HG02763 (cell line): ENCODE measurements around the gene FLII.
A peak's percentile ranks its signal among the peaks of the same experiment; 100 is the strongest.

Source experiments
- ATAC-seq: cut with Tn5 transposase; IDR thresholded peaks from one replicate; pipeline ENCODE4 v1.9.1; 2021; ENCODE audit warnings: mild to moderate bottlenecking, moderate library complexity; ENCODE audit not compliant: unreplicated experiment

FLII gene

DNA sequence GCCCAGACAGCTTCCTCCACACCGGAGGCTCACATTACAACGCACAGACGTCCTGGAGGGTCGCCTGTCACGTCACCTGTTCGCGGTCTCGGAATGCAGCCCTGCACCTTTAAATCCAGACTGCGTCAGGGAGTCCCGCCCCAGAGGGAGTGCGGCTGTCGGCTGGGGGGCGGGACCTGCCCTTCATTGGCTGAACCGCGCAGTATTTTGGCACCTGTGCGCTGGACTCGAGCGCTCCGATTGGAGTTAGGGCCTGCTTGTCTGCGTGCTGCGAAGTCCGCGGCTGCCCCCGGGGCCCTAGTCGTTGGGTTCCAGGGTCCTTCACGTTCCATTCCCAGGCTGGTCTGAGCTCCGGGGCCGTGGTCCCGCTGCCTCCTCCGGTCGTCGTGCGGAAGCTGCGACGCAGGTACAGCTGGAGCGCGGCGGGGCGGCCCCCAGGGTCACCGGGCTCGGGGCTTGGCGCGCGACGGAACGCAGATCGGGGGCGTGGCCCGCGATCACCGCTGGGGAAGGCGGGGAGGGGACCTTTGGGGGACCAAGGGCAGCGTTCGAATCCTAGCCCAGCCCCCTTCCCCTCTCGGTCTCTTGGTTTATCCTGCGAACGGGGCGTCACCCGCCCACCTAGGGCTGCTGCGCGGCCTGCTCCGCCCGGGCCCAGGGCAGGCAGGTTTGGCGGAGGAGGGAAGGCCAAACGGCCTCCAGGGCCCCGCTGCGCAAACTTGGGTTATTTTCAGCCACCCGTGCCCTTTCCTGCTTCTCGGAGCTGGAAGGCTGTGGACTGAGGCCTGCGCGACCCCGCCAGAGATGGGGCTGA is 2.0 kb upstream of the FLII start, which contains the start of gene MIEF2:
Gene MIEF2 (plus strand): TSS at position 331 of the 814 bp plus-strand sequence. CDS start 2,059 bp downstream, outside the sequence.
- peak; percentile 77 for ATAC-seq

GRCh38 chr17:18259621-18260331 is 1.2 kb upstream of the FLII start:
- ATAC-seq = no peak

- peak; percentile 14 for ATAC-seq
Observed at GRCh38 chr17:18257982-18258355, 569 bp downstream of the FLII start.

DNA sequence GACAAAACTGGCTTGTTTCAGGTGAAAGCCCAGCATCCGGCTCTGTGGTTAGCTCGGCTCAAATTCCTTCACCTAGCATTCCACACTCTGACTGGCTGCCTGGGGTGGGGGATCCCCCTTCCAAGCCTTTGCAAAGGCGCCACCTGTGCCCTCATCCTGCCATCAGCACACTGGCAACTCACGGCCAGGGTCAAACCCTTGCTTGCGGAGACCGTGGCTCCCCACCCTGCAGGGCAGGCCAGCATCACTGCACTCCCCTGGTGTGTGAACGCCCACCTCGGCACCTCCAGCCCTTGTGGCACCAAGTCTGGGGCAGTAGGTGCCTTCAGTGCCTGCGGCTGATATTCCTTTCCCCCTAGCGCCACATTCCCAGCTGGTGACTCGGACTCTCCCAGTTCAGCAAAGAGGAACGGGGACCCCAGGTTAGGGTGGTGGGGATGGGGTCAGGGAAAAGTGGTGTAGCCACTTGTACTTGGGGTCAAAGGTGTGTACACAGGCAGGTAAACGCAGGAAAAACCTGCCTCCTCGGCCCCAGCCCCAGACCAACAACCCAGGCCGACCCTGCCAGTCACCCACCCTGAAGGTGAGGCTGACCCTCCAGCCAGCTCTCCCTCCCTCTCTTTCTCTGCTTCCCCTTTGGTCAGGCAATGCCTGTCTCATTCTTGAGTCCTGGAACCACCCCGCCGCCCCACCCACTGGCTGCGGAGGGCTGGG is 1.1 kb downstream of the FLII start:
- ATAC-seq = no peak

DNA sequence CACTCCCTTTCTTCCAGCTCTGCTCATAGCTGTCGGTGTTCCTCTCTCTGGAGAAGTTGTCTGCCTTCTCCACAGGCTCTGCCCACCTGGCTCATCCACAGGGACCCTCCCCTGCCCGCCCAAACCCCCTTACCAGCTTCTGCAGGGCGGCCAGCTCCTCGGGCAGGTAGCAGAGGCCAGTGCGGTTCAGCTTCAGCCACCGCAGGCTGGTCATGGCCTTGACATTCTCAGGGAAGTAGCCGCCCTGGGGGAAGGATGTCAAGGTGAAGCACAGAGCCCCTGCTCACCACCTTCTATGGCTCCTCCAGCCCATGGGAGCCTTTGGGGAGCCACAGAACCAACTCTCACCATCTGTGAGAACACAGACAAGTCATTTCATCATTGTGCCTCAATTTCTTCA is 1.8 kb downstream of the FLII start:
- no peak for ATAC-seq

DNA sequence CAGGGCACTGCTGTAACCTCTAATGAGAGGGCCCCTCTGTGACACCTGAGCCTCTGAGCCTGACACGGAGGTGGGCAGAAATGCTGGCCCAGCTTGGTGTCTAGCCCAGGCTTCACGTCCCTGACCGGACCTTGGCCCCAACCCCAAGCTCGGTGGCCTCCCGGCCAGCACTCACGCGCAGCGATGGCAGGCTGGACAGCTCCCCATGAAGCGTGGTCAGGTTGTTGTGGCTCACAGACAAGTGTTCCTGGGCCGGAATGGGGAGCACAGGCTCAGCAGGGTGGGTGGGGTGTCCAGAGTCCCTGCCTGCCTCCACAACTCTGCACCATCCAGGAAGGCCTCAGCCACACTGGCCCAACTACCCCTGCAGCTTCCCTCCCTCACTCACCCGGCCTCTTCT is 2.2 kb downstream of the FLII start:
- ATAC-seq = no peak

GRCh38 chr17:18254888-18255649 is 3.5 kb downstream of the FLII start:
- no peak for ATAC-seq

DNA sequence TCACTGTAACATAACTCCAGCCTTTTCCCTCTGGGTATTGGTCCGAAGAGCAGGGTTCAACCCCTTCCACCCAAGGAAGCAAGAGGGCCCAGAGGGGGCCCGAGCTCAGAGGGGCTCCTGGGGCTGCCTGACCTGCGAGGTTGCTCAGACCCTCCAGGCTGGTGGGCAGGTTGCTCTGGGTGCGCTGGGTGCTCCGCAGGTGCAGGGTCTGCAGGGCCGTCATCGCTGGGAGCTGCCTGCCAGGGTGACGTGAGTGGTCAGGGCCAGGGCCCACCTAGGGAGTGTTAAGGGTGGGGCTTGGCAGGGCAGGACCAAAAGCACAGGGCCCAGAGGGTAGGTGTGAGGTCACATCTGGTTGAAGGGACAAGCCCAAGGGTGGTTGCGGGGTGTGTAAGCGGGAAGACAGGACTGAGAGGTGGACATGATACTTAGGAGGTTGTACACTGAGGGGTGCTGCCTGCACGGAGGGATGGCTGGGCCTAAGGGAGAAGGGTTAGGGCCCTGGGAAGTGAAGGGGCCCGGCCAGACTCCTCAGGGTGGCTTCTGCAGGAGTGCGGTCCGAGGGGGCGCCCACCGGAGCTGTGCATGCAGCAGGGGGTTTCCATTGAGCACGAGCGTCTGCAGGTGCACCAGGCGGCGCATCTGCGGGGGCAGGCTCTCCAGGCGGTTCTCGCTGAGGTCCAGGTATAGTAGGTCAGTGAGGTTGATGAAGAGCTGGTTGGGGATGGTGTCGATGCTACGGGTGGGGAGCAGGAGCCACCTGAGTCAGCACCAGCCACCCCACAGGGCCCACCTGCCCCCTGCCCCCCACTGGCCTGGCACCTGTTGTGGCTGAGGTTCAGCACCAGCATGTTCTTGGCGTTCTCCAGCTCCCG is 4.4 kb downstream of the FLII start:
- no peak for ATAC-seq

GRCh38 chr17:18253187-18253884 is 5.2 kb downstream of the FLII start:
- ATAC-seq = no peak

DNA sequence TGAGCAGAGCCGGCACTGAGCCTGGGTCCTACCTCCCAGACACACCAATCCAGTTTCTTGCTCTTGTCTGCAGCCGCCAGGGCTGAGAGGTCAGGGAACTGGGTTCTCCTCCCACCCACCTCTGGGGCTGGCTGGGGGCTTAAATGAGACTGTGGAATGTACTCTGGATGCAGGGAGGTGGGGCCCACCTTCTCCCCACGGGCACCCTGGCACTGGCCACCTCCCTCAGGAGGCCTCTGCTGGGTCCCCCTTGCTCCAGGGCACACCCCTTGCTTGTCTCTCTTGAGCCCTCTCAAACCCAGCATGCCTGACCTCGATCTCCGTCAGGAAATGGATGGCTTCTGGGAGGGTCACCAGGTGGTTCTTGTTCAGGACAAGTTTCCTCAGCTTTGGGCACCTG is 6.4 kb downstream of the FLII start:
- no peak for ATAC-seq

DNA sequence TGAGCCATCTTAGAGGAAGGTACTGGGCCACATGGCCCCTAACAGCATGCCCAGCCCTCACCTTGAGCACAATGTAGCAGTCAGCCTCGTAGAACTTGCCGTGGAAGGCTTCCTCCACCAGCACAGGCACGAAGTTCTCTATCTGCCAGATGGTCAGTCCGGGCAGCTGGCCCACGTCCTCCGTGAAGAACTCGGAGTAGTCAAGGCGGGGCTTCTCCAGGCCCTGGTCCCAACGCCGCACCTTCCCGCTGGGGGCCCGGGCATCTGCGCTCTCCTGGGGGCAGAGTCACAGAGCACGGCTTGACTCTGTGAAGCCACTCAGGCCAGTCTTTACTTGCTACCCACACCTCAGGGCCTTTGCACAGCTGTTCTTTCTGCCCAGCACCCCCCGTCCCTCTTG is 7.3 kb downstream of the FLII start:
- ATAC-seq = no peak

DNA sequence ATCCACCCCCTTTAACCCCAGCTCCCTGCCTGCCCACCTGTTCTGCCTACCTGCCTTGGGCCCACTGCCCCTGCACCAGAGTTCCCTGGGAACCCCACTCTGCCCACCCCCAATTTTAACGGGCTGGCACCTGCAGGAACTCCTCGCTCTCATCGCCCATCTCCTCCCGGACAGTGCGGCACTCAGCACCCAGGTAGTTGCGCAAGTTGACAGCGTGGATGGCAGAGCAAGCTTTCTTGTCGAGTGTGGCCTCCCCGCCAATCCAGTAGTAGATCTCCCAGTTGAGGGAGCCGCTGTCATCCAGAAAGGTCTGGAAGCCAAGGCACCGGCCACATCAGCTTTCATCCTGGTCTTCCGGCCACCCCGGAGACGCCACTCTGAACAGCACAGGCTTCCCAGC is 7.8 kb downstream of the FLII start:
- no peak for ATAC-seq

DNA sequence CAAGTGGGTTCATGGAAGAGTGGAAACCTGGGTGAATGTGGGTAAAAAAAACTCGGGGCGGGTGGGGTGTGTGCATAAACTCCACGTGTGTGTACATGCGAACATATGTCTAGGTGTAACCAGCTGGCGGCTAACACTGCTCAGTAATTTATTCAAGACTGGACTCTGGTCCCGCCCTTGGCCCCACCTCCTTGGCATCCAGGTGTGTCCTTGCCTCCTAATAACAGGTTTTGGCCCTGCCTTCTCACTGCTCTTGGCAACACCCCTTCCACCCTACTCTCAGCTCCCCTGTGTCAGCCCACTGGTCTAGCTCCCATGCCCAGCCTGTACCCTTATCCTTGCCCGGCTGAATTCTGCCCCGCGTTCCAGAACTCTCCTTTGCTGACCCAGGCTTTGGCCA is 8.3 kb downstream of the FLII start:
- ATAC-seq = no peak

GRCh38 chr17:18248811-18249210 is 9.7 kb downstream of the FLII start:
- no peak for ATAC-seq

DNA sequence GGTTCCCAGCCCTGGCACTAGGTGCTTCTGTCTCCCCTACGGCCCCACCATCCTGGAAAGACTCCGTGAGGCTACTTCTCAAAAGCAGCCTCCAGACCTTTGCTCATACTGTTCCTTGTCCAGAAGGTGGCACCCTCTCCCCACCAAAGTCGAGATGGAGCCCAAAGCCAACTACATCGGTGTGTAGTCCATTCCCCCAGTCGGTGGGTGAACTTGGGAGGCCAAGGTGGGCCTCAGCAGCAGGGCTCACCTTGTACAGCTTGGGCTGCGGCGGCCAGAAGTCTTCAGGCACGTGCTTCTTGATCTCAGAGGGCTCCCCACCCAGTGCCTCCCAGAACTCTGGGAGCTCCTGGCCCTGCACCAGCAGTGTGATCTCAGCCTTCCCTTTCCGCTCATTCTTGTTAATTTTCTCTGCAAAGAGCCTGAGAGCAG is 10.2 kb downstream of the FLII start:
- no peak for ATAC-seq

DNA sequence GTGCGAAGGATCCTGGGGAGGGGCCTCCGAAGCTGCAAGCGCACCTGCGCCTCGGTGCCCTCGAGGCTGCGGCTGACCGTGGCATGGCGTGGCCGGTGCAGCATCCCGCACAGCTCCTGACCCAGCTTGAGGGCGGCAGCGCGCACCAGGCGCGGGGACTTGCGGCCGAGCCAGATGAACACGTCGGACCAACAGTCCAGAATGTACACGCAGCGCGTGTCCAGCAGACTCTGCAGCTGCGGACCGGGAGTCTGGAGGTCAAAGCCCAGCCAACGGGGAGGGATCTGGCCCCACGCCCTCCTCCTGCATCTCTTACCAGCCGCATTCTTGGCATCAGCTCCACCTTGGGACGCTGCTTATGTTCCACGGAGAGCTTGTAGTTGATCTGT is 10.9 kb downstream of the FLII start:
- ATAC-seq = no peak

DNA sequence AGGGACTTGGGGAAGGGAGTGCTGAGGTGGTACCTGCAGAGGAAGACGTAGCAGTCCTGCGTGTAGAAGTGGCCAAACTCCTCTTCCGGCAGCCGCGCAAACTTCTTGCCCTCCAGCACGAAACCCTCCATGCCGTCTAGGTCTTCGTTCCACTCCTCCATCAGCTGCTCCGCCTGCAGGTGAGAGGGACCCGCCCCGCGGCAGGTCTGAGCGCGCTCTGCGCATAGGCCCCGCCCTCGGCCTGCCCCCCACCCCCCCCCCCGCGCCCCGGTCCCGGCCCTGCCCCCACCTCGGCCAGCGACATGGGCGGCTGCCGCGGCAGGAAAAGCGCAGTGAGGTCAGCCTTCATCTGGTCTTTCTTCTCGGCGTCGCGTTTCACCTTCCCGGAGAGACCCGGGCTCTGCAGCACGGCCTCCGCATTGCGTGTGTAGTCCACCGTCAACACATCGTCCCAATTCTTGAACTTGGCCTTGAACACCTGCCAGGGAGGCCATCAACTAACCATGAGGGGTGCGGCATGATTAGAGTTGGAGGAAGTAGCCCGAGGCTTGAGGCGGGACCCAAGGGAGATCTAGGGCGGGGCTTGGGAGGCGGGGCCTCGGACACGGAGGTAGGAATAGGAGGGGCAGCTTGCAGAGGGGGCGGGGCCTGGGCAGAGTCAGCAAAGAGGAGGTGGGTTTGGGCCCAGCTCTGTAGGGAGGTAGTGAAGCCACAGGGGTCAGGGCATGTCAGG is 11.5 kb downstream of the FLII start:
- ATAC-seq = no peak

GRCh38 chr17:18246109-18246725 is 12.3 kb downstream of the FLII start:
- no peak for ATAC-seq
